Measurements from ENCODE around the gene VIM.

DNA sequence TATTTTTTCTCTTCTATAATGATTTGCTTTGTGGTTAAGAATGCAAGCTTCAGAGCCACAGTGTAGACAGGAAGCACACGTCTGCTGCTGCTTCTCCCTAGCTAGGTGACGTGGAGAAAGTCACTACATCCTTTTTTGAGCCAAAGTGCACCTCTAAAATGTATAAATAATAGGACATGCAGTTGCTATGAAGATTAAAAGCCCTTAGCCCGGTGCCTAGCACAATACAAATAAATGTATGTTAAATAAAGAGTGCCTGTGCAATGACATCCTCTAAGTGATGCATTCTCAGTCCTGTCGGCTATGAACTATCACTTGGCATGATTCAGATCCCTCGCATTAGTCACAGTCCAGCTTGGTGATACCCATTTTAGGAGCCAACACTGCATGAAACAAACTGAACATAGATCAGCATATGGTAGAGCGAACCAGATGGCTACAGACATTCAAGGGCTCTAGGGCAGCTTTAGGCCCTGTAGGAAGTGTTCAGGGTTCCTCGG is 21.8 kb upstream of the VIM start:
- TF ChIP-seq, protein P1, sequence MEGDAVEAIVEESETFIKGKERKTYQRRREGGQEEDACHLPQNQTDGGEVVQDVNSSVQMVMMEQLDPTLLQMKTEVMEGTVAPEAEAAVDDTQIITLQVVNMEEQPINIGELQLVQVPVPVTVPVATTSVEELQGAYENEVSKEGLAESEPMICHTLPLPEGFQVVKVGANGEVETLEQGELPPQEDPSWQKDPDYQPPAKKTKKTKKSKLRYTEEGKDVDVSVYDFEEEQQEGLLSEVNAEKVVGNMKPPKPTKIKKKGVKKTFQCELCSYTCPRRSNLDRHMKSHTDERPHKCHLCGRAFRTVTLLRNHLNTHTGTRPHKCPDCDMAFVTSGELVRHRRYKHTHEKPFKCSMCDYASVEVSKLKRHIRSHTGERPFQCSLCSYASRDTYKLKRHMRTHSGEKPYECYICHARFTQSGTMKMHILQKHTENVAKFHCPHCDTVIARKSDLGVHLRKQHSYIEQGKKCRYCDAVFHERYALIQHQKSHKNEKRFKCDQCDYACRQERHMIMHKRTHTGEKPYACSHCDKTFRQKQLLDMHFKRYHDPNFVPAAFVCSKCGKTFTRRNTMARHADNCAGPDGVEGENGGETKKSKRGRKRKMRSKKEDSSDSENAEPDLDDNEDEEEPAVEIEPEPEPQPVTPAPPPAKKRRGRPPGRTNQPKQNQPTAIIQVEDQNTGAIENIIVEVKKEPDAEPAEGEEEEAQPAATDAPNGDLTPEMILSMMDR (conservative IDR thresholded peaks at IDR 0.05 in 1 of 2, IDR thresholded peaks at IDR 0.05 in 1 of 2; ENCODE audit: low read depth in 1 of 2, low read length in 2 of 2) = no peak
- TF ChIP-seq EZH2 (IDR thresholded peaks at IDR 0.05; ENCODE audit: low read length, missing control alignments) = no peak

Data from fibroblast of lung (primary cell).